NCI-H1436 treated with DMSO at 0.1 percent for 48 hours (cell line): ENCODE measurements around the gene OTUB2.

ENCODE experiments used
- DNase-seq: peaks from one replicate; lab custom pipeline; 2025; lab: John Stamatoyannopoulos, UW

The OTUB2 gene

DNA sequence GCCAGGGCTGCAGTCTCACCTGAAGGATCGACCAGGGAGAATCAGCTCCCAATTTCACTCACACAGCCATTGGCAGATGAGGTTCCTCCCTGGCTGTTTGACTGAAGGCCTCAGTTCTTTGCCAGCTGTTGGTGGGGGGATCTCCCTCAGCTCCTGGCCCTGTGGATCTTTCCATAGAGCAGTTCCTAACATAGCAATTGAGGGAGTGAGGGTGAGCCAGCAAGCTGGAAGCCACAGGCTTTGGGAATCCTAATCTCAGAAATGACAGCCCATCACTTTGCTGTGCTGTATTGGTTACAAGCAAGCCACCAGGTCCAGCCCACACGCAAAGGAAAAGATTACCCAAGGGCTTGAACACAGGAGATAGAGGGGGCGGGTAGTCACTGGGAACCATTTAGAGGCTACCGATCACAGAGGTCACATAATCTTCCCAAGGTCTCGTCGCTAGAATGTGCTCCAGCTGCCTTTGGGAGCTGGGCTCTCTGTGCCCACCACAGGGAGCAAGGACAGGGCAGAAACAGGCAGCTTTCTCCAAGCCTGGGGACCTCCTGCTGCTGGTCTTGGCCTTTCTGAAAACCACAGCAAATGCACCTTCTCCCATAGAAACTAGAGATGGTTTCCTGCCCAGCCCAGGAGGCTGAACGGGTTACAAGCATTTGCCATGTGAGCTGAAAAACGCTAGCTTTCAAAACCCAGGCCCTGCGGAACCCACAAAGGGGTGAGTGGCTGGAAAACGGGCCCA is 4.6 kb upstream of the OTUB2 start:
- no peak for DNase-seq

GRCh38 chr14:94022532-94023411 is 3.4 kb upstream of the OTUB2 start:
- DNase-seq: no peak

- no peak for DNase-seq
These were observed 1.6 kb upstream of the OTUB2 start for GRCh38 chr14:94024549-94024948.

GRCh38 chr14:94025720-94026119 is 420 bp upstream of the OTUB2 start:
- DNase-seq: no peak

DNA sequence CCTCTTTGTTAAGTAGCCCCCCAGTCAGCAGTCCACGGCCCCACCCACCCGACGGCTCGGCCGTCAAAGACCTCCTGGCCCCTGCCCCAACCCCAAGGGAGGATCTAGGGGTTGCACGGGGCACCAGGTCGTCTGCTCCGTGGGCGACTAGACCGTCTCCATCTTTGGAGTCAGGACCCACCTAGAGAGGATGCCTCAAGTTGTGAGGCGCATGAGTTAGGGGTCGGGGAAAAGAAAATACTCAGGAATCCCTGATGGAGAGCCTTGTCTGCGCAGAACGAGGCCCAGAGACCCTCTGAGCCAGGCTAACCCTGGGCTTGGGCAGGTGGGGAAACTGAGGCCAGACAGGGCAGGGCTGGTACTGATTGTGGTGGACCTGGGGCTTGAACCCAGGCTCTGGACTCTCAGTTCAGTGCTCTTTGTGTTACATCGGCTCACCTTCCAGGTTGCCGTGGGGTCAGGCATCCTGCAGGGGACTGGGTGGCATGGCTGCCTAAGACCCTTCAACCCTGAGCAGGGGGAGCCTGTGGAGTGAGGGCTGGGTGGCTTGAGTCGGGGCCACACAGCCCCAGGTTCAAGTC is 839 bp downstream of the OTUB2 start:
- DNase-seq: no peak

DNA sequence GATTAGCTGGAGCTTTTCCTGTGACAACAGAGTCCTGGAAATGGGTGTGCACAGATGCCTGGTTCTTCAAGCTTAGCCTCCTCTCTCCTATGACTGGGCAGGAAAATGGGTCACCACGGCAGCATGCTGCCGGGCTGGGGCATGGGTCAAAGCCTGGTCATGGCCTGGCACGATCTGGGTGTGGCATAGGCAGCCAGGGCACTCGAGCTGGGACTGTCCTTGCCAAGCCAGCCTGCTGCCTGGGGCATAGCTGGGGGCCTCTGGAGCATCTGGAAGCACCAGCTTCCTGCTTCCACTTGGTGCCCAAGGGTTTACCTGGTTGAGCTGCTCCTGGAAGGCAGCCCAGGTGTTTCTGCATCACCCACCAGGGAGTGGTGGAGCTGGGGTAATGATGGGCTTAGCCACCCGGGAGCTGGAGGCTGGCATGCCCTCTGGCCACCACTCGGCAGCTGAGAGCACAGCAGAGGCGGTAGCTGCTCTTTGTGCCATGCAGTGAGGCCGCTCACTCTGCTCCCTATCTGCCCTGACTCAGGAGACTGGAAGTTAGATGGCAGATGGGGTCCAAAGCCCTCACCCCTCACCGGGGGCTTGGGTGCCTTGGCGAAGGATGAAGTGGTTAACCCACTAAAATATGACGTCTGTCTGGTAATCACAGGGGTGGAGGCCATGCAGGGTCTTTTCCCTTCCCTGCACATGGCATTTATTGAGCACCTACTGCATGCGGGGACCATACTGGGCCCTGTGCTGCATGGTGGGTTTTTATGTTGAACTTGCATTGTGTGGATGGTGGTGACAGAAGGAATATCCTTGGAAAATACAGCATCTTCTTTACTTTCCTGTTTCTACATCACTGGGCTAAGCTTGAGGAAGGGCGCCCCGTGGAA is 1.7 kb downstream of the OTUB2 start:
- DNase-seq: no peak

- DNase-seq: no peak
These were observed 2.3 kb downstream of the OTUB2 start for GRCh38 chr14:94028450-94028826.

DNA sequence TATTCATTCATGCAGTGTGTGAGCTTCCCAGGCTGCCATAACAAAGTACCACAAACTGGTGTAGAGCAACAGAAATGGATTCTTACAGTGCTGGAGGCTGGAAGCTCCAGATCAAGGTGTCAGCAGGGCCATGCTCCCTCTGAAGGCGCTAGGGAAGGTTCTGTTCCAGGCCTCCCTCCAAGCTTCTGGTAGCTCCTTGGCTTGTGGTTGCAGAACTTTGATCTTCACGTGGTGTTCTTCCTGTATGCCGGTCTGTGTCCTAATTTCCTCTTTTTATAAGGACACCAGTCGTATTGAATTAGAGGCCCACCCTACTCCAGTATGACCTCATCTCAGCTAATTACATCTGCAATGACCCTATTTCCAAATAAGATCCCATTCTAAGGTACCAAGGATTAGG is 3.1 kb downstream of the OTUB2 start:
- DNase-seq: no peak

DNA sequence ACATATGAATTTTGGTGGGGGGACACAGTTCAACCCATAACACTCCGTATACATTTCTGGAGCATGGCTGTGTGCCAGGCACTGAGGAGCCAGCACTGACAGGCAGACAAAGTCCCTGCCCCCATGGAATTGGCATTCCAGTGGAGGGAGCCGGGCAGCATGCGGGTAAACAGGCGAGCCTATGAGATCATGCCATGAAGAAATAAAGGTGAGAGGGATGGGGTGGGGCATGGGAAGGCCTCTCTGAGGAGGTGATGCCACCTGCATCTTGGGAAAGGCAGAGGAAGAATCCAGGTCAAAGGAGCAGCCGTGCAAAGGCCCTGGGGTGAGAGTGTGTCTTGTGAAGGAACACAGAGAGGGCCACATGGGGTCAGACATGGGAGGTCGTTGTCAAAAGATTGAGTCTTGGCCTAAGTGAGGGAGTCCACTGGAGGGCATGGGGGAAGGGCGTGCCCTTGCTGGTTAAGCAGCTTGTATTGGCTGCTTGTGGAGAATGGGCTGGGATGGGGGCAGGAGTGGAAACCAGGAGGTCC is 3.6 kb downstream of the OTUB2 start:
- DNase-seq: no peak

GRCh38 chr14:94030571-94030970 is 4.4 kb downstream of the OTUB2 start:
- no peak for DNase-seq

DNA sequence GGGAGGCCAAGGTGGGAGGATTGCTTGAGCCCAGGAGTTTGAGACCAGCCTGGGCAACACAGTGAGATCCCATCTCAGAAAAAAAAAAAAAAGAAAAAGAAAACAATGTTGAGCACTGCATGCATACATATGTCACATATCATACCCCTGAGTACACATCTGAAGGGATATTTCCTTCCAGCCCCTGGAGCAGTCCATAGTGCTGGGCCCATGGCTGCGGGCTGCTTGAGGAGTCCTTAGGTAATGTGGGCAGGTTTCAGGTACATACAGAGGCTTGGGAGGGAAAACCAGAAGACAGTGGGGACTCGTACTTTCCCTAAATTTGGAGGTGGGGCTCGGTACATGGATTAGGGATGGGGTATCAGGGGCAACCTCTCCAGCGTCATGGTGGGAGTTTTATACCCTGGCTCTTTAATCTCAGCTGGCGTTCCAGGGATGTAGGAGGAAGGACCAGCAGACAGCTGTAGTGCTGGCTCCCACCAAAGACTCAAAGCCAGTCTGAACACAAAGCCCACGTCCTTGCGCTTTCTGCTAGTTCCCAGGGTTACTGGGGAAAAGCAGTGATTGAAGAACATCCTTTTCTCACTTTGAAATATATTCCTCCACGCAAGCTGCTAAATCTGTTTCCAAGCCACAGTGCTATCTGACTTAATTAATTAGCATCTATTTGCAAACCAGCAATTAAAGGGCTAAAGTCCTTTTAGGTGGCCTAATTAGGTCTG is 5.2 kb downstream of the OTUB2 start:
- DNase-seq: no peak

GRCh38 chr14:94031883-94032279 is 5.7 kb downstream of the OTUB2 start:
- DNase-seq: no peak

DNA sequence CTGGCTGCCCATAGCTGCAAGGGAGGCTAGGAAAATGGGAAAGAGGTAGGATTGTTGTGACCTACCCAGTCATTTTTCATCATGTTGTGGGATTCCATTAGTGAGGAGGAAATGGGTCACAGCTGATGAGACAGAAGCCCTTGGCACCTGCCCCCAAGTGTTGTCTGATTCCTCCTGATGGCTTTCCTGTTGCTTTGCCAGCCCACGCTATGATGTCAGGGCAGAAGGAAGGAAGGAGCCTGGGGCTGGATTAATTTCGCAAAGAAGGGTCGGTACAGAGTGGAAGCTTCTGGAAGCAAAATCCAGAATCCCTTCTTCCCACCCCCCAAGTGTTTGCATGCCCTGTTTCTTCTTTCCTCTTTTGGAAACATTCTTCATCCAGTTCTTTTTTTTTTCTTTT is 8.7 kb downstream of the OTUB2 start:
- no peak for DNase-seq

- DNase-seq: no peak
These were observed 10.4 kb downstream of the OTUB2 start for GRCh38 chr14:94036313-94037167.

- DNase-seq: no peak
These were observed 11.8 kb downstream of the OTUB2 start for GRCh38 chr14:94037954-94038353.

GRCh38 chr14:94038510-94038909 is 12.4 kb downstream of the OTUB2 start:
- no peak for DNase-seq

GRCh38 chr14:94038921-94039629 is 12.9 kb downstream of the OTUB2 start:
- DNase-seq: no peak

DNA sequence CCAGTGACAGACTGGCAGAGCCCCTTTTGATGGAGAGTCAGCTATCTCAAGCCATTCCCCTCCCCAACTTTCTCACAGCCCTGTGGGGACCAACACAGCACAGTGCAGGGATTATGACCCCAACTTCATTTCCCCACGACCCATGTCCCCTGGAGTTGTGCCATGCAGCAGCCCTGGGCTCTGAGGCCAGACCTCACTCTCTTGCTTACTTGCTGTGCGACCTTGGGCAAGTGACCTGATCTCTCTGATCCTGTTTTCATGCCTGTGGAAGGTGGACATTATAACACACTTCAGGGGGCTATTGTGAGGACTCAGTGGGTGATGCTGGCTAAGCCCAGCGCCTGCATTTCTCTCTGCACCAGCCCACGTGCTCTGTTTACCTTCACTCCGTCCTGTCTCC is 14.1 kb downstream of the OTUB2 start:
- no peak for DNase-seq

DNA sequence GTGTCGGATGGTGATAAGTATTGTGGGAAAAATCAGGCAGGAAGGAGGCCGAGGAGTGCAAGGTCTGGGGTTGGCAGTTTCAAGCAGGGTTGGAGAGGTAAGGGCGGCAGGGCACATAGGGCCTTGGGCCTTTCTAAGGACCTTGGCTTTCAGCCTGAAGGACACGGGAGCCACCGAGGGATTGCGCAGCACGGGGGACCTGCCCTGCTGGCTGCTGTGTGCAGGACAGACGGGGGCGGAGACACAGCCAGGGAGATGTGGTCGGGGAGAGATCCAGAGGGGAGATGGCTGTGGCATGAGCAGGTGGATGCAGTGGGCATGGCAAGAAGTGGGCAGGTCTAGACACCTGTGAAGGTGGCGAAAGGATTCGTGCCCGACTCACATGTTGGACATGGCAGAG is 14.7 kb downstream of the OTUB2 start:
- no peak for DNase-seq
